Mesothelial cell of epicardium (in vitro differentiated cells): ENCODE data around the gene FAM193A. TPM values are rescaled to one million over a fixed set of nuclear protein-coding genes. Genes with fewer than 3 reads are reported as not detected.

ENCODE experiments used
- DNase-seq, 2 experiments: peaks; one replicate each; pipeline ENCODE4 v3.0.0; 2021; ENCODE audit warnings: low spot score in 2 of 2; ENCODE audit not compliant: unreplicated experiment in 2 of 2
- H3K27ac Mint-ChIP-seq: 2 replicates; pipeline ENCODE4 v1.8.0; 2021; ENCODE audit warnings: mixed read lengths
- H3K27me3 Mint-ChIP-seq: 2 replicates; pipeline ENCODE4 v1.8.0; 2021; ENCODE audit warnings: low read depth, mixed read lengths
- H3K36me3 Mint-ChIP-seq: 2 replicates; pipeline ENCODE4 v1.8.0; 2021; ENCODE audit warnings: mixed read lengths
- H3K4me1 Mint-ChIP-seq: 2 replicates; pipeline ENCODE4 v1.8.0; 2021; ENCODE audit warnings: mixed read lengths
- H3K4me3 Mint-ChIP-seq: 2 replicates; pipeline ENCODE4 v1.8.0; 2021; ENCODE audit warnings: mild to moderate bottlenecking, moderate library complexity, mixed read lengths
- H3K9me3 Mint-ChIP-seq: 2 replicates; pipeline ENCODE4 v1.8.0; 2021; ENCODE audit warnings: mixed read lengths
- CTCF ChIP-seq: fragments of 200-600 bp; sonication (generic); IDR thresholded peaks from one replicate; pipeline ENCODE4 v1.5.0; 2021; ENCODE audit warnings: antibody characterized with exemption; ENCODE audit not compliant: unreplicated experiment
- total RNA-seq: library from RNA; stranded (reverse); gene quantifications from 3 replicates; pipeline ENCODE4 v1.2.1, GENCODE V29; 2021

Gene FAM193A
- total RNA-seq, 1 donor from 2014 or later: 48.1 TPM

GRCh38 chr4:2598511-2599303 lies 62.3 kb downstream of the FAM193A start:
- H3K4me3 Mint-ChIP-seq: no peak overlapping the region
- no peak for TF ChIP-seq CTCF
- peak overlapping the region; percentile 16 for H3K27ac Mint-ChIP-seq
- H3K36me3 Mint-ChIP-seq: peaks cover 10% of the 10 kb centered on the region
- no peaks in the 10 kb centered on the region for H3K27me3 Mint-ChIP-seq
- H3K4me1 Mint-ChIP-seq: peaks cover 37% of the 10 kb centered on the region
- H3K9me3 Mint-ChIP-seq: no peaks in the 10 kb centered on the region
- DNase-seq: no peak

- no peak for DNase-seq
- TF ChIP-seq CTCF: no peak
- H3K4me1 Mint-ChIP-seq: peaks cover 39% of the 10 kb centered on the region
- H3K9me3 Mint-ChIP-seq: no peaks in the 10 kb centered on the region
- no peak overlapping the region for H3K4me3 Mint-ChIP-seq
- peak overlapping the region; percentile 16 for H3K27ac Mint-ChIP-seq
- peaks cover 12% of the 10 kb centered on the region for H3K36me3 Mint-ChIP-seq
- H3K27me3 Mint-ChIP-seq: no peaks in the 10 kb centered on the region
These were observed 62.8 kb downstream of the FAM193A start for GRCh38 chr4:2599304-2599654.

GRCh38 chr4:2600878-2601277 lies 64.4 kb downstream of the FAM193A start:
- peak overlapping the region; percentile 4 for H3K27ac Mint-ChIP-seq
- H3K4me3 Mint-ChIP-seq: no peak overlapping the region
- peaks cover 14% of the 10 kb centered on the region for H3K36me3 Mint-ChIP-seq
- DNase-seq: no peak
- H3K4me1 Mint-ChIP-seq: peaks cover 39% of the 10 kb centered on the region
- TF ChIP-seq CTCF: no peak
- H3K9me3 Mint-ChIP-seq: no peaks in the 10 kb centered on the region
- H3K27me3 Mint-ChIP-seq: no peaks in the 10 kb centered on the region

- DNase-seq: no peak
- peaks cover 14% of the 10 kb centered on the region for H3K36me3 Mint-ChIP-seq
- no peaks in the 10 kb centered on the region for H3K9me3 Mint-ChIP-seq
- no peak overlapping the region for H3K4me3 Mint-ChIP-seq
- no peaks in the 10 kb centered on the region for H3K27me3 Mint-ChIP-seq
- peak overlapping the region; percentile 31 for H3K27ac Mint-ChIP-seq
- peaks cover 23% of the 10 kb centered on the region for H3K4me1 Mint-ChIP-seq
- no peak for TF ChIP-seq CTCF
These were observed 68.2 kb downstream of the FAM193A start for GRCh38 chr4:2604614-2605013.

GRCh38 chr4:2606960-2607506 lies 70.6 kb downstream of the FAM193A start:
- no peak for DNase-seq
- no peak overlapping the region for H3K27ac Mint-ChIP-seq
- TF ChIP-seq CTCF: no peak

More at GRCh38 chr4:2606960-2607506, 70.6 kb downstream of the FAM193A start:
- peaks cover 6% of the 10 kb centered on the region for H3K36me3 Mint-ChIP-seq
- no peak overlapping the region for H3K4me3 Mint-ChIP-seq
- no peaks in the 10 kb centered on the region for H3K9me3 Mint-ChIP-seq
- H3K4me1 Mint-ChIP-seq: peaks cover 21% of the 10 kb centered on the region
- no peaks in the 10 kb centered on the region for H3K27me3 Mint-ChIP-seq
